HUDEP-2 (cell line): ENCODE data around the gene NCKAP5.
"Not testable (repeated sequence)": the region's sequence is repeated elsewhere in the genome, so short reads cannot be mapped to it uniquely, and the experiment has no call there.

ENCODE experiments used
- DNase-seq, 76 experiments: peaks; one replicate each; lab custom pipeline; 2025; ENCODE audit not compliant: unreplicated experiment in 76 of 76; lab: John Stamatoyannopoulos, UW

NCKAP5 gene

DNA sequence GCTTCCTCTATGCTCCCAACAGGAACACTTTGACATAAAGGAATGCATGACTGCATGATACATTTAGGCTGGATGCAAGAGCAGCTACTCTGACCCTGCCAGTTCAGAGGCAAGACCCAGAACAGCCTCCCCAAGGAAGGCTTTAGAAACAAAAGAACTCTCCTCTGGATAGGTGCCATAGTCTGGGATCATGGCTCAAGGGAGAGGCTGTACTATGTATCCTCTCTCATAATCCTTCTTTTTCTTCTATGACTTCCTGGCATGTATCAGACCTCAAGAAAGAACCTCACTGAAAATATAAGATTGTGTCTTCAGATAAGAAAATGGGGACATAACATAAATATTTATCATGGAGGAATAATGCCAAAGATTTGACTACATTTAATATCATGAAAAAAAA lies 704.3 kb downstream of the NCKAP5 start:
- no peak for DNase-seq

DNA sequence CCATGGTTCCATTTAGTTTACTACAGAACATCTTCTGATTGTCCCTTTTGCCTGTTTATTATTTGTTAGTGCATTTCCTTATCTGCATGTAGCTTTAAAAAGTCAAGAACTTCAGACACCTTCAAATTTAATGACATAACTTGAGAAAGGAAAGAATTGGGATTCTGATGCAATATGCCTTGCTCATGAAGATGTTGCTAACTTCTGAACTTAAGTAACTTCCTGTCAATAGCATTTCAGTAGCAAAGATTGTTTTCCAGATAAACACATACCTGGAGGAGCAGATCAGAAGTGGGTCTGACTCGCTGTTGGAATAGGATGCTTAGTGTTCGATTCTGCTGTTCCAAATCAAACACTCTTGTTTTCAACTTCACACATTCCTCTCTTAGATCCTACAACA lies 708.0 kb downstream of the NCKAP5 start:
- no peak for DNase-seq

DNA sequence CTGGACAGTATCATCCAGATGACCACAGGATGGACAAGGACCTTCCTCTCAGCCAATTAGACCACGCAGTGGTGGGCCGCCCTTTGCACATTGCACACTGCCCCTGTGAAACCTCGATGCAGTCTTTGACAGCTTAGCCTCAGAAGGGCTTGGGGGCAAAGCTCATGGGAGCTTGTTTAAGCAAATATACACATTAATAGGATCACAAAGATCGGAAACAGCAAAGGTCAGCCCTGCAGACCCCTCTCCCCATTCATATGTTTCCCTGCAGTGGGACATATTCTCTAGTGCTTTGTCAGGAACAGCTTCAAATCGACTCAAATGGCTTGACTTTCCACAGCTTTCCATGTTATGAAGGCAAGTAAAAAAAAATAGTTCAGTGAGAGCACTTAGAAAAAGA lies 708.7 kb downstream of the NCKAP5 start:
- no peak for DNase-seq

DNA sequence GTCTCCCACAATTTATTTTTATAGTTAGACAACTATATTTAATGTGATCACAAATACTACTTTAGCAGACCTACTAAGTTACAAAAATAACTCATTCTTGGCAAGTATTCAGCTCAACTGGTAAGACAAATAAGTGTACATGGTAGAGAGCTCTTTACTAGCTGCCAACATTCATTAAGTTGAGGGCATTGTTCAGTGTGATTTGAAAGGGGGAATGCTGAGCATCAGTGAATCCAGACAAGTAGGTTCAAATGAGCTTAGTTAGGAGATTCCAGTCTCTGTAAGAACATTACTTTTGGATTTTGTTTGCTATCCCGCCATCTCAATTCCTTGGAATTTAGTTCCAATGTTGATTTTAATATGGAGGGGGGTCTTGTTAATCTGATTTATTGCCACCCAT lies 710.9 kb downstream of the NCKAP5 start:
- DNase-seq, result no peak

DNA sequence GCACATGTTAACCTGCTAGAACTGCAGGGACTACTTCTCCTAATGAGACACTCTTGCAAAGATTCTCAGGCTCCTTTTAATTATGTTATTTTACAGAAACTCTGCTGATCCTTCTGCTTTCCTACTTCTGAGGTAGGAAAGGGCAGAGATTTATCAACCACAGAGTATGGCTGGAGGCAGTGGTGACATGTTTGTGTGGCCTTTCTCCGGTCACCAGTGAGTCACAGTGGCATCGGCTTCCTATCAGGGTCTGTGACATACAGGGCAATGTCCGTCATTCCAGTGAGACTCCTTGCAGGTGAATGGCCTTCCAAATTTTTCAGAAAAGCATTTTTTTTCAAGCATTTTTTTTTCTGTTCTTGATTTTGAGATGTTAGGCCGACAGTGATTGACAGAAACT lies 717.6 kb downstream of the NCKAP5 start:
- no peak for DNase-seq

DNA sequence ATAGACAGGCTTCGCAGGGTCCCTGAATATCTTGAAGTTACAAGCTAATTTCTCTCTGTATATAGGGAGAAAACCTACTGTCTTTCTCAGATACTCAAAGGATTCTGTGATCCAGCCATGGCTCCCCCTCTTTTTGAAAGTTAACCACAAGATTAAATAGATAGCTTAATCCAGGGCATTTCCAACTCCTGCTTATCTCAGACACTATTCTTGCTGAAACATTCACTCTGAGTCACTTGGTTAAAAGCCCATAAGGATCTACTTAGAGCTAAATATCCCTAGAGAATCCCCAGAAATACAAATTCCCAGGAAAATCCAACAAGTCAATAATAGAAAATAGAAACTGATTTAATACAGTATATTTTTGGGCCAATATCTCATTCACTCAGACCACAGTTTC lies 719.1 kb downstream of the NCKAP5 start:
- no peak for DNase-seq

DNA sequence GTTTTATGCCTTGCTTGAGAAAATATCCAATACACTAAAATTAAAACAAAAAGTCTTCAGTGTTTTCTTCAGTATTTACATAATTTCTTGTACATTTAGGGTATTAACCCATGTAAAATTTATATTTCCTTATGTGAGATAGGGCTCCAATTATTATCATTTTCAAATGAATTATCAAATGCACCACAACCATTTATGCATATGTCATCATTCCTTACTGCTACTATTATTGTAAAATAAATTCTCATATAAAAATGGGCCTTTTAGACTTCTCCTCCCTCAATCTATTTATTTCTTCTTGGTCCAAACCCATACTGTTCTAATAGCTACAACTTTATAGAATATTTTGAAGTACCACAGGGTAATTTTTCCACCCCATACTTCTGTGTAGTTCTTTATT lies 722.9 kb downstream of the NCKAP5 start:
- no peak for DNase-seq

DNA sequence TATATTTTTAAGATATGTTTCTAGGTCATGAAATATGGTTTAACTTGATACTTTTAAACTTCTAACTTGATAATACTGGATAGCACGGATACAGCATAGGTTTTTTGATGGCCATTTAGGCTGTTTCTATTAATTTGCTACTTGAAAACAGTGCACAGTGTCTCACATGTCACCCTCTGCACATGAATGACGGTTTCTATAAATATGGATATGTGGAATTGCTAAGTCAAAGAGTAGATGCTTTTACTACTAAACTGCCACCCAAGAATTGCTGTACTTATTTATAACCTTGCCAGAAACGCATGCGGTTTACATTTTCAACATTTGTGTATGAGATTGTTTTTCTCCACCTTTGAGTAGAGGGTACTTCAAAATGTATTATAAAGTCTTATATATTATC lies 723.7 kb downstream of the NCKAP5 start:
- no peak for DNase-seq

DNA sequence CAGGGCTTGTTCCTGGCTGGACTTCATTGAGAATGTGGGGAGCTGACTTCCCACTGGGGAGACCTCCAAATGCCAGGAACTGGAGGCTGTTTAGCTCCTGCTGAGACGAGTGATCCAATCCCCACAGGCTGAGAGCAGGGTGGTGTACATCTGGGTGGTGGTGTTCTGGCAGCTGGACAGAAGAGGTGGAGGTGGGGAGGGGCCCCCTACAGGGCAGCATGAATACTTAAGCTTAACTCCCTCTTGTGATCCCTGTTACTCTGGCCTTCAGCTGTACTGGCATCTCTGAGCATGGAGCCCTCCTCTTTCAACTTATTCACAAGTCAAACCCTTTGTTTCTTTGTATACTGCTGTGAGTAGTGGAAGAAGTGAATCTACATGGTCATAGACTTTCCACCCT lies 730.5 kb downstream of the NCKAP5 start:
- DNase-seq, result no peak

DNA sequence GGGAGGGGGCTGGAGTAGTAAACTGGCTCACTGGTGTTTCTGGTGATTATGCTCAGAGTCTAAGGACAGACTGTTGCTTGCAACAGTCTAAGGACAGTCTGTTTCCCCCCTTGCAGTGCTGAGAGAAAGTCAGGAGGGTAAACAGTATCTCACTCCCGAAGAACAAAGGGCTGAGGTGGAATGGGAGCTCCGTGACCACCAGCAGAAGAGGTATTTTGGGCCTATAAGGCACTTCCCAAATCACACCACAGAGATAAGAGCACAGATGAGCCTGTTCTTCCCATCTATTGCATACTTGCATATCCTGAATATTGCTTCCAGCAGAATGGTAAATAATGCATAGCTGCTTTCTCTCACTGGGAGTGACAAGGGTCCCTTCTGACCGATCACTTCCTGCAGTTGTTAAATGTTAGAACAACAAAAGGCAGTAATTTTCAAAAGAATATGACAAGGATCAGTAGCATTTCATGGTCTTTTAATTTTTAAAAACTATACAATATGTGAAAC lies 737.9 kb downstream of the NCKAP5 start:
- no peak for DNase-seq

DNA sequence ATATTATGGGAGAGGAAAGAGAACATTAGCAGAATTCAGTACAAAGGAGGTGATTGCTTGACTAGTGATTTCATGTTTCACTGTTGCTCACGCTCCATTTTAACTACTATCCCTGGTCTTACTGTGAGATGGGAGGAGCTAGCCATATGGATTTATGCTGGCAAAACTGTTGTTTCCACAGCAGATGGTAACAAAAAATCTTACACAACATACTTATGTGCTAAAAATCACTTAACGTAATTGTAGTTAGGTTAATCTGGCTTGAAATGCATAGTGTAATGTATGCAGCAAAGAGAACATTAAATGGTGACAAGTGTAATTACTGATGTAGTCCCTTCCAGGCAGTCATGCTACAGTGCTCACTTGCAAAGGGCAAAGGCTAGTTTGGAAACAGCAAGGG lies 742.7 kb downstream of the NCKAP5 start:
- no peak for DNase-seq

DNA sequence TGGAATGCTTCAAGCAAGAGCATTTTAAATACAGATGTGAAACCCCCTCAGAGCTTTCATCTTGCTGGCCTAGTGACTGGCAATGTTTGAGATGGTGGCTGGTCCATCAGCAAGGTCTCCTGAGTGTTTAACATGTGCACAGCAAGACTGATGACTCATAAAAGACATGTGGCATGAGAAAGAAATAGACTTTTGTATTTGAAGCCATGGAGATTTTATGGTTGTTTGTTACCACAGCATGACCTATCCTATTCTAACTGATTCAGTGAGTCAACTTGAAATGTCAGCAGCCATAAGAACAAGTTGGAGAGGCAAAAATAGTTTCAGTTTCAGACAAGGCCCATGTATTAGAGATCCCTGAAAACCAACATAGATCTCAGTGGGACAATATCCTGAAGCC lies 743.5 kb downstream of the NCKAP5 start:
- DNase-seq, result no peak

DNA sequence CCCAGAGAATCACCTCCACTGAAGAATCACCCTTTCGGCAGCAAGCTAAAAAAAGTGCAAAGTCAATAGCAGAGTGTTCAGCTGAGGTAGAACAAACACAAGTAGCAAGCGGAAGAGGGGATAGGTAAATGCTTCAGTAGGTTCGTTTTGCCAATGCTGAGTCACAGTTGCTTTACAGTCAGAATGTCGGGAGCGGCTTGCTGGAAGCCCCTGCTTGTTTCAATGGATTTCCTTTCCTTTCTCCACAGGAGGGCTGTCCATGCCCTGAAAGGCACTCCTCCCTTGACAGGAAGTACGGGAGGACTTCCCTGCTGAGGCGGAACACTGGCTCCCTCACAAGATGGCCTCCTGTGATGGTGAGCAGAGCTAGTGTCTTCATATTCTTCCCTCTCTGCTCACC lies 752.0 kb downstream of the NCKAP5 start:
- no peak for DNase-seq

DNA sequence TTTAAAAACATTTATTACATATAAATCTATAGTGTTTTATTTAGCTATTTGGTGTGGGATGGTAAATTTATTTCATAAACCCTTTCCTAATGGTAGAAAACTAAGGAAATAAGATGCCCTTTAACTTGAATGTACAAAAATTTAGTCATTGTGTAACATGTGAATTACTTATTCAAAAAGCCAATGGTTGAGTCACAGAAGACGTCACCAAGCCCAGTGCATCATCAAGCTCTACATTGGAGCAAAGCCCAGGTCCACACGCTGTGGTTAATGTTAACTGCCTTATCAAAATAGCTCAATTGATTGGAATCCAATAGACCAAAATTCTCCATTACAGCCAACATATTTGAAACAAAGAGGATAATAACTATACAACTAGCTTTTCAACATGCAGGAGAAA lies 752.7 kb downstream of the NCKAP5 start:
- DNase-seq, result no peak

DNA sequence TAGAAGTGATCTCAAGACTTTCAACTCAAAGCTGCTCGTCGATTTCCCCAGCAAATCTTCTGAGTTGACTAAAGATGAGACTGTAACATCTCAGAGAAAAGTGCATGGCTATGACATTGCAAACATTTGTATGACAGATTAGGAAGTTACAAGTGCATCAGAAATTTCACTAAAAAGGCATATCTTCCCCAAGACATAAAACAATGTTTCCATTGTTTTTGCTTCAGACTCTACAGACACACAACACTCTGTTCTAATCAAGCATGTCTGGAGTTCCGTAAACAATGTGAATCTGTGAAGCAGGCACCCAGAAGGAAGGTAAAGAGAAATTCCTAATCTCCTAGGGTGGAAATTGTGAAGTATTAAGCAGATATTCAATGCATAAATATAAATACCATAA lies 753.6 kb downstream of the NCKAP5 start:
- no peak for DNase-seq

DNA sequence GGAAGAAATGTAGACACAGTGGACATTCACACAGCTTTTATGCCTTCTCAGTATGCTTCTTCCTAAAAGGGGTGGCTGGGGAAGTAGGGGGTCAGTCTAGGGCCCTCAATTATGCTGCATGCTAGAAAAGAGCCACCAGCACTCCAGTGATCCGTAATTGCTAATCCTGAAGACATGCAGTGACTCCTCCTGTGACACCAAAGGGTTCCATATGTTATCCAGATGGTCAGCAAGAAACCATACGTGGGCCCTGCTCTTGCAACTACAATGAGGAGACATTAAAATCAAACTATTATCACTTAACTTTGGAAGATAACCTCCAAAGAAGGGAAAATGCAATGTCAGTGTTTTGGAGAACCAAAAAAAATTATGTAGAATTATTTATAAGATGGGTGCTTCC lies 754.8 kb downstream of the NCKAP5 start:
- DNase-seq, result no peak

DNA sequence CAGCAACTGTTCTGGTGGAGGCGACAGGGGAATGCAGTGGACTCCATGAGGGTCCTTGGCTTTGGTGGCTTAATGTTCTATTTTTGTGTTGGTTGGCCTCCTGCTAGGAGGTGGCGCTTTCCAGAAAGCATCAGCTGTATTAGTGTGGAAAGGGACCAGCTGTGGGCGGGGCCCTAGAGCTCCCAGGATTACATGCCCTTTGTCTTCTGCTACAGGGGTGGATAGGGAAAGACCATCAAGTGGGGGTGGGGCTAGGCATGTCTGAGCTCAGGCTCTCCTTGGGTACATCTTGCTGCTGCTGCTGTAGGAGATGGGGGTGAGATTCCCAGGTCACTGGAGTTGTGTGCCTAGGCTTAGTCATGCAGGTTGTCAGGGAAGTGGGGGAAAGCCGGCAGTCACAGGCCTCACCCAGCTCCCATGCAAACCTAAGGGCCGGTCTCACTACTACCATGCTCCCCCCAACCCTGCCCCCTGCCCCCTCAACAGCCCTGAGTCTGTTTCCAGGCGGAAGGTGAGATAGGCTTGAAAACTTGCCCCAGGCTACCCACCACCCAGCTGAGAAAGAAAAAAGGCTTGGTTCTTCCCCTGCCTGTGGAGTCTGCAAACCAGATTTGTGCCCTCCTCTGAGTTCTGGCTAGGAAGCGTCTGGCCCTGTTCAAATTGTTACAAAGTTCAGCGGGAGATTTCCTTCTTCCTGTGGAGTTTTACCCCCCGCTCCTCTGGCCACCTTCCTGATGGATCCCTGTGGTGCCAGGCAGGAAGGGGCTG lies 756.9 kb downstream of the NCKAP5 start:
- no peak for DNase-seq

DNA sequence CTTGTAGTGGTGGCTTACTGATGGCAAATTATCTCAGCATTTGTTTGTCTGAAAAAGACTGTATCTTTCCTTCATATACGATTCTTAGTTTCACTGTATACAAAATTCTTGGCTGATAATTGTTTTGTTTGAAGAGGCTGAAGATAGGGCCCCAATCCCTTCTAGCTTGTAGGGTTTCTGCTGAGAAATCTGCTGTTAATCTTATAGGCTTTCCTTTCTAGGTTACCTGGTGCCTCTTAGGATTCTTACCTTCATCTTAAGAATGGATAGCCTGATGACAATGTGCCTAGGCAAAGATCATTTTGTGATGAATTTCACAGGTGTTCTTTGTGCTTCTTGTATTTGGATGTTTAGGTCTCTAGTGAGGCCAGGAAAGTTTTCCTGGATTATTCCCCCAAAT lies 758.3 kb downstream of the NCKAP5 start:
- not testable (repeated sequence) for DNase-seq

DNA sequence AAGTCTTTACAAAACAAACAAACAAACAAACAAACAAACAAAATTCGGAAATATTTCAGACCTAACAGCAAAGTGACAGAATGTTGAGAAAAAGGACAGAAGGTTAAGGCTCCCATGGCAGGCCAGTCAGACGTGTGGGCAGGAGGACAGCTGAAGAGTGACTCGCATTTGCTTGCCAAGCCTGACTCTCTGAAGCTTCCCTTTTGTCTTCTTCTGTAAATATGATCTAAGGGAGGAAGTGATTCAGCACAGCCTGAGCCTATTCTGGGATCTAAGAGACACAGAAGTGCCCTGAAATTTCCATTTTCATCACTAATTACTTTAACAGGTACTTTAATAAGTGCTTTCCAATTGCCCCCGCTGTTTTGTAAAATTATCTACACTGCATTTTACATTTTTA lies 764.2 kb downstream of the NCKAP5 start:
- no peak for DNase-seq

DNA sequence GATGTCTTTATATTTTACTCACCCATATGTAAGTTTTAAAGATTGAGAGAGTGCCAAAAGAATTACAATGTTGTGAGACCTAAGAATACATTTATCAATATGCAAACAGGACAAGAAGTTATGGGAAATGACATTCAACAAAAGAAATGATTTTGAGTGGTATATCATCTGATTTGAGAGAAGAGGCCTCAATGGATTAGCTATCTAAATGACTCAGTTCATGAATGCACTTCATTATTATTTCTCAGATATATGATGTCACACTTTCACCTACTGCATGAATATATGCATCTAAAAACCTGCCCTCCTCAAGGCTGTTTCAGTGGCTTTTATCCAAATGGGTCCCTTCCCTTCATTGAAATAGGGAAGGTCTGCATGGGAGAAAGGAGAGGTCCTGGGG lies 769.9 kb downstream of the NCKAP5 start:
- DNase-seq, result no peak

DNA sequence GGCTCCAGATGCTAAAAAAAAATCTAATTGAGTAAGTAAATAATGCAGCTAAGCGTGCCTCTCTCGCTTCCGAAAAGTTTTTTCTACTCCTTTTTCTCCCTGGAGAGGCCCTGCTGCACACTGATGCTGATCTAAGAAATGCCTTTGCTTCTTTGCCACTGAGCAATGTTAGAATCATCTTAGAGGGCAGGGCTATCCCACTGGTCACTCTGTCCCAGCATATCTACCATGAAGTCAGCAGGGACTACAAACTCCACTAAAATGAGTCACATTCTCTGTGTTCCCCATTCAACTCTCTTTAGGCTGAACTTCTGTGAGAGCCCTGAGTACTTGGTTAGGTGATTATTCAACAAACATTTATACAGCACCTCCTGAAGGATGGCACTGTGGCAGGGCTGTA lies 770.7 kb downstream of the NCKAP5 start:
- DNase-seq, result no peak

DNA sequence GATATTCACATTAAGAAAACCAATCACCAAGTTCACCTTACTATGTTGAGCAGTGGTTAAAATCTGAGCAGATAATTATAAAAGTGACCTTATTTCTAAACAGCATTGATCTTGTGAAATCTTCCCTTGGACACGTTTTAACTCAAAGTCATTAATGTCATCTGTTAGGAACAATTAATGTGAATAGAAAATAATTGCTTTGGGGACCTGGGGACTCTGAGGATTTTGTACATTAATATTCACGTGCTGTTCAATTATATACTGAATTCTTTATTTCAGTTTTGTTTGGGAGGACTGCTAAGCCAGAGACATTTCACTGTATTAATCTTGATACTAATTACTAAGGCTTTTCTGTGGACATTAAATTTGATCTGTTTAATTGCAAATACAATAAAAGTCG lies 771.2 kb downstream of the NCKAP5 start:
- no peak for DNase-seq

DNA sequence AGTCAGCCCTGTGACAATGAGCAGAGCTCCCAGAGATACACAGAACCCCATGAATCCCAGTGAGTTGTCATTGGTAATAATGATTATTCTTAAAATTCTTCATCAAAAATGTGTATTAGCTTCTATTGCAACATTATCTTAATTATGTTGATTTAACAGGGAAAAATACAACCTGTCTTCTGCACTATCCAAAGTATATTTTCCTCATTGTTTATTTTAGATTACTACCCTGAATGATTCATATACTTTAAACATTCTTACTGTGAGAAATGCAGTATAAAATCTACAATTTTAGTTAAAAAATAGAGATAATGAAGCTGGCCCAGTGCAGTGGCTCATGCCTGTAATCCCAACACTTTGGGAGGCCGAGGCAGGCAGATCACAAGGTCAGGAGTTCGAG lies 773.0 kb downstream of the NCKAP5 start:
- DNase-seq, result no peak
